Measurements from ENCODE around the gene PPFIA2.
"Not testable (repeated sequence)": the region's sequence is repeated elsewhere in the genome, so short reads cannot be mapped to it uniquely, and the experiment has no call there.

PPFIA2 gene

GRCh38 chr12:81212996-81213696, 546.0 kb downstream of the PPFIA2 start:
- DNase-seq (ENCODE audit: low read depth in 1 of 2, low spot score in 1 of 2), result no peak

GRCh38 chr12:81211306-81211705, 547.8 kb downstream of the PPFIA2 start:
- DNase-seq (ENCODE audit: low read depth in 1 of 2, low spot score in 1 of 2), result no peak

- not testable (repeated sequence) for DNase-seq (ENCODE audit: low read depth in 1 of 2, low spot score in 1 of 2)
These were observed 549.4 kb downstream of the PPFIA2 start for GRCh38 chr12:81209772-81210225.

- no peak for DNase-seq (ENCODE audit: low read depth in 1 of 2, low spot score in 1 of 2)
These were observed 550.1 kb downstream of the PPFIA2 start for GRCh38 chr12:81209012-81209411.

- no peak for DNase-seq (ENCODE audit: low read depth in 1 of 2, low spot score in 1 of 2)
These were observed 550.8 kb downstream of the PPFIA2 start for GRCh38 chr12:81208187-81208911.
